Measurements from ENCODE around the gene DSE.

DNA sequence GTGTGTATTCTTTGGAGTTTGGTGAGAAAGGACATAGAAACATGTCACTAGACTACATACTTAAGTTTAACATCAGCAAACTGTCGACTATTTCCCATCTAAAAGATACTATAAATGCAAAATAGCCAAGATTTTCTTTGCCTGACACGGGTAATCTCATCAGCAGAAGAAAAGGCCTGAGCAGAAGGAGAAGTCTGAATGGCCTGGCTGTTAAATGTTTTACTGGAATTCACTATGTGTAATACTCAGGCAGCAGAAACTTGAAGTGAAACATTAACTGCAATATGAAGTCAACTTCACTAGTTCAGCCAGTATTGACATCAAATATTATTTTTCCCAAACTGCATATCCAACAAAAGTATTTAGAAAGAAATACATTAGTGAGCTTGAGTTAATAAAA lies 6.4 kb upstream of the DSE start:
- TF ChIP-seq EP300 (IDR thresholded peaks at IDR 0.05; ENCODE audit: borderline replicate concordance) (no peak), YY1 (IDR thresholded peaks at IDR 0.05; ENCODE audit: low read depth) (no peak), NFIC (IDR thresholded peaks at IDR 0.05) (no peak), TAF1 (IDR thresholded peaks at IDR 0.05; ENCODE audit: low read depth) (no peak), FOXM1 (IDR thresholded peaks at IDR 0.05; ENCODE audit: borderline replicate concordance, low read depth) (no peak), CREB1 (IDR thresholded peaks at IDR 0.05; ENCODE audit: low read depth) (no peak), ZBTB7A (IDR thresholded peaks at IDR 0.05; ENCODE audit: low read depth) (no peak), RAD21 (IDR thresholded peaks at IDR 0.05; ENCODE audit: low read depth) (no peak), CEBPB (IDR thresholded peaks at IDR 0.05) (no peak)
- TF ChIP-seq, protein P1, sequence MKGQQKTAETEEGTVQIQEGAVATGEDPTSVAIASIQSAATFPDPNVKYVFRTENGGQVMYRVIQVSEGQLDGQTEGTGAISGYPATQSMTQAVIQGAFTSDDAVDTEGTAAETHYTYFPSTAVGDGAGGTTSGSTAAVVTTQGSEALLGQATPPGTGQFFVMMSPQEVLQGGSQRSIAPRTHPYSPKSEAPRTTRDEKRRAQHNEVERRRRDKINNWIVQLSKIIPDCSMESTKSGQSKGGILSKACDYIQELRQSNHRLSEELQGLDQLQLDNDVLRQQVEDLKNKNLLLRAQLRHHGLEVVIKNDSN (IDR thresholded peaks at IDR 0.05) = no peak
- TF ChIP-seq, protein P2, sequence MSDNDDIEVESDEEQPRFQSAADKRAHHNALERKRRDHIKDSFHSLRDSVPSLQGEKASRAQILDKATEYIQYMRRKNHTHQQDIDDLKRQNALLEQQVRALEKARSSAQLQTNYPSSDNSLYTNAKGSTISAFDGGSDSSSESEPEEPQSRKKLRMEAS (IDR thresholded peaks at IDR 0.05) = no peak
- TF ChIP-seq, protein P3, sequence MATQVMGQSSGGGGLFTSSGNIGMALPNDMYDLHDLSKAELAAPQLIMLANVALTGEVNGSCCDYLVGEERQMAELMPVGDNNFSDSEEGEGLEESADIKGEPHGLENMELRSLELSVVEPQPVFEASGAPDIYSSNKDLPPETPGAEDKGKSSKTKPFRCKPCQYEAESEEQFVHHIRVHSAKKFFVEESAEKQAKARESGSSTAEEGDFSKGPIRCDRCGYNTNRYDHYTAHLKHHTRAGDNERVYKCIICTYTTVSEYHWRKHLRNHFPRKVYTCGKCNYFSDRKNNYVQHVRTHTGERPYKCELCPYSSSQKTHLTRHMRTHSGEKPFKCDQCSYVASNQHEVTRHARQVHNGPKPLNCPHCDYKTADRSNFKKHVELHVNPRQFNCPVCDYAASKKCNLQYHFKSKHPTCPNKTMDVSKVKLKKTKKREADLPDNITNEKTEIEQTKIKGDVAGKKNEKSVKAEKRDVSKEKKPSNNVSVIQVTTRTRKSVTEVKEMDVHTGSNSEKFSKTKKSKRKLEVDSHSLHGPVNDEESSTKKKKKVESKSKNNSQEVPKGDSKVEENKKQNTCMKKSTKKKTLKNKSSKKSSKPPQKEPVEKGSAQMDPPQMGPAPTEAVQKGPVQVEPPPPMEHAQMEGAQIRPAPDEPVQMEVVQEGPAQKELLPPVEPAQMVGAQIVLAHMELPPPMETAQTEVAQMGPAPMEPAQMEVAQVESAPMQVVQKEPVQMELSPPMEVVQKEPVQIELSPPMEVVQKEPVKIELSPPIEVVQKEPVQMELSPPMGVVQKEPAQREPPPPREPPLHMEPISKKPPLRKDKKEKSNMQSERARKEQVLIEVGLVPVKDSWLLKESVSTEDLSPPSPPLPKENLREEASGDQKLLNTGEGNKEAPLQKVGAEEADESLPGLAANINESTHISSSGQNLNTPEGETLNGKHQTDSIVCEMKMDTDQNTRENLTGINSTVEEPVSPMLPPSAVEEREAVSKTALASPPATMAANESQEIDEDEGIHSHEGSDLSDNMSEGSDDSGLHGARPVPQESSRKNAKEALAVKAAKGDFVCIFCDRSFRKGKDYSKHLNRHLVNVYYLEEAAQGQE (IDR thresholded peaks at IDR 0.05; ENCODE audit: low read depth) = no peak
